Measurements from ENCODE around the gene HMCN2.
"Not testable (repeated sequence)": the region's sequence is repeated elsewhere in the genome, so short reads cannot be mapped to it uniquely, and the experiment has no call there.

The HMCN2 gene

GRCh38 chr9:130391866-130392265 lies 126.3 kb downstream of the HMCN2 start:
- DNase-seq (ENCODE audit: low spot score) = no peak

GRCh38 chr9:130393681-130394071 lies 128.1 kb downstream of the HMCN2 start:
- DNase-seq (ENCODE audit: low spot score) = no peak

GRCh38 chr9:130394320-130394719 lies 128.8 kb downstream of the HMCN2 start:
- no peak for DNase-seq (ENCODE audit: low spot score)

- no peak for DNase-seq (ENCODE audit: low spot score)
Measured at GRCh38 chr9:130394814-130395470, 129.4 kb downstream of the HMCN2 start.

- DNase-seq (ENCODE audit: low spot score) = no peak
Measured at GRCh38 chr9:130395810-130396435, 130.4 kb downstream of the HMCN2 start.

GRCh38 chr9:130396581-130396980 lies 131.0 kb downstream of the HMCN2 start:
- no peak for DNase-seq (ENCODE audit: low spot score)

- DNase-seq (ENCODE audit: low spot score) = no peak
Measured at GRCh38 chr9:130398487-130399240, 133.1 kb downstream of the HMCN2 start.

DNA sequence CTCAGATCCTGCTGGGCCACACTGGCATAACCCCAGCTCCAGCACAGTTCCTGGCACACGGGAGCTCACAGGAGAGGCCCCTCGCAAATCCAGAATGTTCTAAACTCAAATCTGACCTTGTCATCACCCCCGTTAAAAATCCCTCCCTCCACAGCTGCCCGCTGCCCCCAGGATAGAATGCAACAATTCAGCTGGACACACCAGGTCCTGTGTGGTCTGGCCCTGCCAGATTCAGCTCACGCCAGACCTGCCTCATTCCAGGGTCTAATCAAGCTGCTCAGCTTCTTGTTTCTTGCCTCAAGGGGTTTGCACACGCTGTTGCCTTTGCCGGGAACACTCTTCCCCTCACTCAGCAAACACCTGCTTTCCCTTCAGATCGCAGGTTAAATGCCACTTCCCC lies 134.2 kb downstream of the HMCN2 start:
- DNase-seq (ENCODE audit: low spot score) = no peak

GRCh38 chr9:130400870-130401269 lies 135.3 kb downstream of the HMCN2 start:
- DNase-seq (ENCODE audit: low spot score) = no peak

- not testable (repeated sequence) for DNase-seq (ENCODE audit: low spot score)
Measured at GRCh38 chr9:130401742-130402141, 136.2 kb downstream of the HMCN2 start.

- no peak for DNase-seq (ENCODE audit: low spot score)
Measured at GRCh38 chr9:130402243-130402642, 136.7 kb downstream of the HMCN2 start.

DNA sequence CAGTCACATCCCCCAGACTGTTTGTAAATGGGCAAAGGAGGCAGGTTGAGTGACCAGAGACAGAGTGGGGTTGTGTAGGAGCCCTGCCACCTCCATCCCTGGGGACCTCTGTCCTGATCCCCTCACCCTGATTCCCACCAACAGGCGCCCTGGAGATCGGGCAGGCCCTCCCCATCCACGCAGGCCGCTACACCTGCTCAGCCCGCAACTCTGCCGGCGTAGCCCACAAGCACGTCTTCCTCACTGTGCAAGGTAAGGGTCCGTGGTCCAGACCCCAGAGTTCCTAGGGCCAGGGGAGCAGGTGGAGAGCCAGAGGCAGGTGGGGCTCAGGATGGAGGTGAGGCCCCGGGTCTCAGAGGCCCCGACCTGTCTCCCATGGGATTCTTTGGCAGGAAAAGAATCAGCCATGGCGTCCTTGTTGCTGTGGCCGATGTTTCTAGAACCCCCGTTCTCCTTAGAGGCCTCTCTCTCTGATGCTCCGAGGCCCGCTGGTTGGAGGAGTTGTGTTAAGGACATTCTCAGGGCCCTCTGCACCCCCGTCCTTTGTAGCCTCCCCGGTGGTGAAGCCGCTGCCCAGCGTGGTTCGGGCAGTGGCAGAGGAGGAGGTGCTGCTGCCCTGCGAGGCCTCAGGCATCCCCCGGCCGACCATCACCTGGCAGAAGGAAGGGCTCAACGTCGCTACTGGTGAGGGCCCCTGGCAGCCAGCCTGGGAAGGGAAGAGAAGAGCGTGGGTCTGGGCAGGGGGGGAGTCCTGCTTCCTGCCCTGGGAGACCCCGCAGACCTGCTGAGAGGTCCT lies 137.3 kb downstream of the HMCN2 start:
- no peak for DNase-seq (ENCODE audit: low spot score)

DNA sequence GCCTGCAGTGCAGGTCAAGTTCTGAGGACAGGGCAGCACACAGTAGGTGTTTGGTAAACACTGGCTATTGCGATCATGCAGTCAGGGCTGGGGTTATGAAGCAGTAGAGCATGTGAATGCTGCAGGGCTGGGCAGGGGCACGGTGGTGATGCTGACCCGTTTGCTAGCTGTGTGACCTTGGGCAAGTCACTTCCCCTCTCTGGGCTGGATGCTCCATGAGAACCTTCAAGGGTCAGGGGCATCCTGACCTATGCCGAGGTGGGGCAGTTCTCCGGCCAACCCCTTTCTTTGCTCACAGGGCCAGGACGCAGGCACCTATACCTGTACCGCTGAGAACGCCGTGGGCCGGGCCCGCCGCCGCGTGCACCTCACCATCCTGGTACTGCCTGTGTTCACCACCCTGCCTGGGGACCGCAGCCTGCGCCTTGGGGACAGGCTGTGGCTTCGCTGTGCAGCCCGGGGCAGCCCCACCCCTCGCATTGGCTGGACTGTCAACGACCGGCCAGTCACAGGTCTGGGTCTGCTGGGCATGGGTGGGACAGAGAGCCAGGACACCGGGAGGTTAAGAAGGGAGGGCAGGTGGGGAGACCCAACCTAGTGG lies 140.2 kb downstream of the HMCN2 start:
- no peak for DNase-seq (ENCODE audit: low spot score)

GRCh38 chr9:130406278-130406895 lies 140.8 kb downstream of the HMCN2 start:
- DNase-seq (ENCODE audit: low spot score) = no peak

- no peak for DNase-seq (ENCODE audit: low spot score)
Measured at GRCh38 chr9:130407916-130408663, 142.5 kb downstream of the HMCN2 start.

DNA sequence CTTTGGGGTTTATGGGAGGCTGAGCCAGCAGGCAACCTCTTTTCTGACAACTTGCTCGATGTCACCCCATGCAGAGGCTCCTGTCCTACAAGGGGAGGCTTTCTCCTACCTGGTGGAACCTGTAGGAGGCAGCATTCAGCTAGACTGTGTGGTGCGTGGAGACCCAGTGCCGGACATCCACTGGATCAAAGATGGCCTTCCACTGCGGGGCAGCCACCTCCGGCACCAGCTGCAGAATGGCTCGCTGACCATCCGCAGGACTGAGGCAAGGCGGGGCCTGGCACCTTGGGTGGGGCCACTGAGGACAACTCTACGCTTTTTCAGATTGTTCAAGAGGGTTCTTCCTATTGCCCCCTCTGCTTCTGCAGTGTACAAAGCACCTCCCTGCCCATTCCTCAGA lies 143.1 kb downstream of the HMCN2 start:
- DNase-seq (ENCODE audit: low spot score) = no peak

DNA sequence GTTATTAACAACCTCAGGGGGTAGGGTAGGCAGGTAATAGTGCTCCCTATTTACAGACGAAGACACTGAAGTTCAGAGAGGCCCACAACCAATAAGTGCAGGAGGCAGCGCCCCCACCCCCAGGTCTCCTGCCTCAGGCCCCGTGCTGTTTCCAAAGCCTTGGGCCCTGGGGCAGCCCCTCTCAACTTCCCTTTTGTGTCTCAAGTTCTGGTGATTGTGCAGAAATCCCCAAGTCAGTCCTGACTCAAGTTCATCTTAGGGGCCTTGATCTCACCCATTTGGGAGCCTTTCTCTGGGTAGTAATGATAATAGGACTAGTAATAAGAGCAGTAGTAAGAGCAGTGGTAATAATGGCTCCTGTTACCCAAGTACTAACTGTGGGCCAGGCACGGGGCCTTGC lies 143.7 kb downstream of the HMCN2 start:
- no peak for DNase-seq (ENCODE audit: low spot score)

GRCh38 chr9:130410443-130410842 lies 144.9 kb downstream of the HMCN2 start:
- DNase-seq (ENCODE audit: low spot score) = no peak

DNA sequence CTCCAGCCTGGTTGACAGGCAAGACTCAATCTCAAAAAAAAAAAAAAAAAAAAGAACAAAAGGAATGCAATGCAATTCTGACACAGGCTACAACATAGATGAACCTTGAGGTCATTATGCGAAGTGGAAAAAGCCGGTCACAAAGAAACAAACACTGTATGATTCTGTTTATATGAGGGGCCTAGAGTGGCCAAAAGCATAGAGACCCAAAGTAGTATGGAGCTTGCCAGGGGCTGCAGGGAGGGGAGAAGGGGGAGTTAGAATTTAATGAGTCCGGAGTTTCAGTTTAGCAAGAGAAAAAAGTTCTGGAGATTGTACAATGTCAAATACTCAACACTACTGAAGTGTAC lies 146.0 kb downstream of the HMCN2 start:
- no peak for DNase-seq (ENCODE audit: low spot score)

DNA sequence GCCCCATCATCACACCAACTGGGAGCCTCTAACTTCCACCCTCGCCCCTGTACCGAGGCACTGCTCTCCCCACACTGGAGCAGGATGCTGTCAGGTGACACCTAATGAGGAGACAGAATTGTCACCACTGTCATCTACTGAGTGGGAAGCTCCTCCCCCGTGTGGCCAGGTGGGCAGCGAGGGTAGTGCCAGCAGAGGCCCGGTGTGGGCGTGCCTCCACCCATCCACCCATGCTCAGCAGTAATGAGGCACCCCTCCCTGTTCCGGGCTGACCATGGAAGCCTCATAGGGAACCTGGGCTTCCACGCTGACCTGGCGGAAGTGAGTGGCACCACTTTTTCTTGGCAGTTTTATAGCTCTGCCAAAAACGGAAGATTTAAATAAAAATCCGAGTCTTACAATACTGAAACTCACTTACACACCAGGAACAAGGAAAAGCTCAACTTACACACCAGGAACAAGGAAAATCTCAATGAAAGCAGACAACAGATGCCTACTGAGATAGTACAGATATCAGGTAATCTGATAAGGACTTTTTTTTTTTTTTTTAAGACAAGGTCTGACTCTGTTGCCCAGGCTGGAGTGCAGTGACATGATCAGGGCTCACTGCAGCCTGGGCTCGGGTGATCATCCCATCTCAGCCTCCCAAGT lies 148.6 kb downstream of the HMCN2 start:
- DNase-seq (ENCODE audit: low spot score) = no peak
